OCI-LY1 (cell line): Measurements from ENCODE around the gene APOH.

Experiments
- H2AFZ ChIP-seq: fragments of 200-600 bp; sonication (generic), shearing (Covaris generic); 2 replicates; pipeline ENCODE4 v1.6.0; 2014; ENCODE audit warnings: antibody characterized with exemption, mild to moderate bottlenecking, low read length
- H3F3A ChIP-seq: fragments of 200-600 bp; sonication (generic), shearing (Covaris generic); 2 replicates; pipeline ENCODE4 v1.6.0; 2014; ENCODE audit warnings: mild to moderate bottlenecking, antibody characterized with exemption, low read length, moderate library complexity; ENCODE audit not compliant: insufficient read depth
- H3K27ac ChIP-seq: fragments of 200-600 bp; sonication (generic); 2 replicates; pipeline ENCODE4 v1.5.1; 2014; ENCODE audit warnings: low read length, mixed run types, mild to moderate bottlenecking, low read depth; ENCODE audit not compliant: poor library complexity, severe bottlenecking
- H3K27me3 ChIP-seq: fragments of 200-600 bp; sonication (generic); 2 replicates; pipeline ENCODE4 v1.6.0; 2014; ENCODE audit warnings: antibody characterized with exemption, mild to moderate bottlenecking, low read length, moderate library complexity; ENCODE audit not compliant: insufficient read depth
- H3K36me3 ChIP-seq: fragments of 200-600 bp; sonication (generic); 2 replicates; pipeline ENCODE4 v1.6.1; 2014; ENCODE audit warnings: mild to moderate bottlenecking, antibody characterized with exemption, low read length, moderate library complexity, mixed read lengths; ENCODE audit not compliant: insufficient read depth
- H3K4me1 ChIP-seq: fragments of 200-600 bp; sonication (generic); 2 replicates; pipeline ENCODE4 v1.5.1; 2014; ENCODE audit warnings: mild to moderate bottlenecking, low read length, moderate library complexity; ENCODE audit not compliant: insufficient read depth, severe bottlenecking
- H3K4me2 ChIP-seq: fragments of 200-600 bp; sonication (generic), shearing (Covaris generic); 2 replicates; pipeline ENCODE4 v1.6.1; 2014; ENCODE audit warnings: low read length
- H3K4me3 ChIP-seq: fragments of 200-600 bp; sonication (generic); 2 replicates; pipeline ENCODE4 v1.5.1; 2014; ENCODE audit warnings: low read length, low read depth, mild to moderate bottlenecking, mixed read lengths; ENCODE audit not compliant: poor library complexity, severe bottlenecking
- H3K79me2 ChIP-seq: fragments of 200-600 bp; shearing (Covaris generic); 2 replicates; pipeline ENCODE4 v1.6.1; 2016; ENCODE audit warnings: mixed run types, low read length, mixed read lengths; ENCODE audit not compliant: insufficient read depth
- H3K9ac ChIP-seq: fragments of 200-600 bp; sonication (generic), shearing (Covaris generic); 2 replicates; pipeline ENCODE4 v1.6.1; 2014; ENCODE audit warnings: mild to moderate bottlenecking, low read length, mixed read lengths
- H3K9me2 ChIP-seq: fragments of 200-600 bp; sonication (generic), shearing (Covaris generic); 2 replicates; pipeline ENCODE4 v1.6.1; 2014; ENCODE audit warnings: low read depth, mild to moderate bottlenecking, low read length, mixed read lengths
- H3K9me3 ChIP-seq: fragments of 200-600 bp; shearing (Covaris generic); 2 replicates; pipeline ENCODE4 v1.6.1; 2014; ENCODE audit warnings: low read length, mixed read lengths
- H4K20me1 ChIP-seq: fragments of 200-600 bp; sonication (generic), shearing (Covaris generic); 2 replicates; pipeline ENCODE4 v1.6.0; 2016; ENCODE audit warnings: mild to moderate bottlenecking, low read length; ENCODE audit not compliant: insufficient read depth
- EZH2 ChIP-seq: fragments of 200-600 bp; sonication (generic), shearing (Covaris generic); IDR thresholded peaks from 2 replicates; pipeline ENCODE4 v1.8.0; 2017; ENCODE audit warnings: borderline replicate concordance, mixed run types, mild to moderate bottlenecking, antibody characterized with exemption, low read length, moderate library complexity, mixed read lengths
- TF ChIP-seq, protein P1 (sequence below): fragments of 200-600 bp; sonication (generic), shearing (Covaris generic); IDR thresholded peaks from 2 replicates; pipeline ENCODE4 v1.5.1; 2017; ENCODE audit warnings: mild to moderate bottlenecking, antibody characterized with exemption, low read length, moderate library complexity, mixed read lengths

Gene APOH

DNA sequence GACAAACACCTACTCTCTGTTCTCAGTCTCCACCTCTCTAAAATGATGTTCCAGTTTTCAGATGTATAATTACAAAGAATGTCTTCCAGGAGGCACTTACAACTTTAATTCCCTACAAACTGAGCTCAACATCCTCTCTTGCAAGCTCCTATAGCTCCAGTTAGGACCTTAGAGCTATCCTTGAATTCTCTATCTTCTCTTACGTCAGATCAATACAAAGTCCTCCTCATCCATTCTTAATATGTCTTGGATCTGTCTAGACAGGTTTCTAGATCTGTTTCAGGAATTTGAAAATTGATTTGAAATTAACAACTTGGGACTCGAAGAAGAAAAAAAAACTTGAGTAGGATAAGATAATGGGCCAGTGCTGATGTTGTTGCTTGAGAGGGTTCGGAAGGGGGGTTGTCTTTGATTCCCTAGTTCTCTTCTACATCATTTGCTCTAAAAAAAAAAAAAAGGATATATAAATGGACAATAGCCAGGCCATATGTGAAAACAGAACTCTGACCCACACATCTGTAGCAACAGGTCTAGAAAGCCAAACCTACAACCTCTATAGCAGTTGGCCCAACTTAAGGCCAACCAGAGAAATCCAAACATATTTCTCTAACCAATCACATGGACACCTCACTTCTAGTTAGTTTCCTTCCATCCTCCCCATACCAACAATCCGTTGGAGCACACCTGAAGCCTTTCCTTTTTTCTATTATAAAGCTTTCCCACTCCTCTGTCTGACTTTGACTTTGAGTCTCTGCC lies 746 bp upstream of the APOH start:
- no peak overlapping the region for H3K27ac ChIP-seq
- H3K36me3 ChIP-seq, result no peaks in the 10 kb centered on the region
- no peak overlapping the region for H3K4me3 ChIP-seq
- H3K79me2 ChIP-seq, result no peaks in the 10 kb centered on the region
- no peaks in the 10 kb centered on the region for H4K20me1 ChIP-seq
- no peaks in the 10 kb centered on the region for H3F3A ChIP-seq
- no peak overlapping the region for H2AFZ ChIP-seq
- H3K4me1 ChIP-seq, result no peaks in the 10 kb centered on the region
- no peak overlapping the region for H3K4me2 ChIP-seq
- H3K9me3 ChIP-seq, result no peaks in the 10 kb centered on the region
- no peaks in the 10 kb centered on the region for H3K9me2 ChIP-seq
- TF ChIP-seq, protein P1, sequence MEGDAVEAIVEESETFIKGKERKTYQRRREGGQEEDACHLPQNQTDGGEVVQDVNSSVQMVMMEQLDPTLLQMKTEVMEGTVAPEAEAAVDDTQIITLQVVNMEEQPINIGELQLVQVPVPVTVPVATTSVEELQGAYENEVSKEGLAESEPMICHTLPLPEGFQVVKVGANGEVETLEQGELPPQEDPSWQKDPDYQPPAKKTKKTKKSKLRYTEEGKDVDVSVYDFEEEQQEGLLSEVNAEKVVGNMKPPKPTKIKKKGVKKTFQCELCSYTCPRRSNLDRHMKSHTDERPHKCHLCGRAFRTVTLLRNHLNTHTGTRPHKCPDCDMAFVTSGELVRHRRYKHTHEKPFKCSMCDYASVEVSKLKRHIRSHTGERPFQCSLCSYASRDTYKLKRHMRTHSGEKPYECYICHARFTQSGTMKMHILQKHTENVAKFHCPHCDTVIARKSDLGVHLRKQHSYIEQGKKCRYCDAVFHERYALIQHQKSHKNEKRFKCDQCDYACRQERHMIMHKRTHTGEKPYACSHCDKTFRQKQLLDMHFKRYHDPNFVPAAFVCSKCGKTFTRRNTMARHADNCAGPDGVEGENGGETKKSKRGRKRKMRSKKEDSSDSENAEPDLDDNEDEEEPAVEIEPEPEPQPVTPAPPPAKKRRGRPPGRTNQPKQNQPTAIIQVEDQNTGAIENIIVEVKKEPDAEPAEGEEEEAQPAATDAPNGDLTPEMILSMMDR, result no peak
- no peak for TF ChIP-seq EZH2
- no peaks in the 10 kb centered on the region for H3K27me3 ChIP-seq
- H3K9ac ChIP-seq, result no peak overlapping the region

DNA sequence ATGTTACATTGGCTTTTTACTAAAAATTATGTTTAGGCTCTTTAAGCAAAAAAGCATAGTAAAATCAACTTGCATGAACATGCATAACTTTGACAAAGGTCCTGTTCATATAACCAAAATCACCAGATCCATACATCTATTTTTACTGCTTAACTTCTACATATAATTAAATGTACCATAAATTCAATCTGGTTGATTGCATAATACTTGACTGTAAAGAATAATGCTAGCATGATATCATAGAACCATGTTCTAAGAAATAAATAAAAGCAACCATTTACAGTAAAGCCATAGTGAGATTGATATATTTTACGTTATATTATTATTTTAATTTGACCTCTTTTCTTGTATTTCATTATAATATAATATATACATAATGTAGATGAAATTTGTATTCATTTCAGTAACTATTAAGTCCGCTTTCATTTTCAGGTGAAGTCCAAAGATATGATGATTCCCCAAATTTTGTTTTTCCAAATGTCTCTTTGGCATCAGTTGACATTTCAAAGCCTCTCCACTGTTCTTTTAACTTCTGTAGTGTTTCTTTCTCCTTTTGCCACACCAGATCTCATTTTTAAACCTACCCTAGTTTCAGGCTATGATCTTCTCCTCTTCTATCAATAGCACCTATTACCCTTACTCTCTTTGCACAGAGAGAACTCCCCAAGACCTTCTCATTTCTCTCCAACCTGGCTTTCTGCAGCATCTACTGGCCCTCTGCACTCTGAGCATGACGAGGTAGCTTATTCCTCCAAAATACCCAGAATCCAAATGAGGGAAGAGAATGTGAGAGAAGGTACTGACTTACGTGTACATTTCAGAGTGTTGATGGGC lies 1.8 kb downstream of the APOH start:
- Histone ChIP-seq H3F3A (no peaks in the 10 kb centered on the region), H2AFZ (no peak overlapping the region), H3K79me2 (no peaks in the 10 kb centered on the region), H3K27me3 (no peaks in the 10 kb centered on the region), H4K20me1 (no peaks in the 10 kb centered on the region), H3K9ac (no peak overlapping the region), H3K4me2 (no peak overlapping the region), H3K9me3 (no peaks in the 10 kb centered on the region), H3K4me3 (no peak overlapping the region), H3K27ac (no peak overlapping the region), H3K4me1 (no peaks in the 10 kb centered on the region), H3K36me3 (no peaks in the 10 kb centered on the region), H3K9me2 (no peaks in the 10 kb centered on the region)
- TF ChIP-seq, protein P1, result no peak
- no peak for TF ChIP-seq EZH2

DNA sequence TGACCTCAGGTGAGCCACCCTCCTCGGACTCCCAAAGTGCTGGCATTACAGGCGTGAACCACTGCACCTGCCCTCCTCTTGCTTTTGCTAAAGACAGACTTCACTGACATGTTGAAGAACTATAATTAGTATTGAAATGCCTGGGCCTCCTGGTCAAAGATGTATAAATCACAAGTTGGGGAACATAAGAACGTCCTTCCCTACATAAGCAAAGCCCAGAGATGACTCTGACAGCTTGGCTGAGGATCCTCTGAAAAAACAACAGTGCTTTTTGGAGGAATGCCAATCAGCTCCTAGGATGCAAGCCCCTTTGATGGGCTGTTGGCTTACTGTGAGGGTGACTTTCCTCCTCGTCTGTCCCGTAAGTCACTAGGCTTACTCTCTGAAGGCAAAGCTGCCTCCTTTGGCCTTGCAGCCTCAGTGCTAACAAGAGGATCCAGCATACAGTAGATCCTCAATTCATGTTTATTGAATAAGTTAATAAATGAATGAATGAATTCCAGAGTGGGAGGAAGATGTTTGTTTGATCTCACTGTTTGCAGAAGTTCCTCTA lies 6.3 kb downstream of the APOH start:
- H2AFZ ChIP-seq, result no peak overlapping the region
- no peak overlapping the region for H3K27ac ChIP-seq
- H3F3A ChIP-seq, result no peaks in the 10 kb centered on the region
- no peaks in the 10 kb centered on the region for H3K79me2 ChIP-seq
- H3K9me3 ChIP-seq, result no peaks in the 10 kb centered on the region
- TF ChIP-seq EZH2, result no peak
- TF ChIP-seq, protein P1, result no peak
- H3K27me3 ChIP-seq, result no peaks in the 10 kb centered on the region
- H3K4me2 ChIP-seq, result no peak overlapping the region
- no peaks in the 10 kb centered on the region for H3K36me3 ChIP-seq
- no peaks in the 10 kb centered on the region for H3K9me2 ChIP-seq
- H4K20me1 ChIP-seq, result no peaks in the 10 kb centered on the region
- H3K9ac ChIP-seq, result no peak overlapping the region
- H3K4me1 ChIP-seq, result no peaks in the 10 kb centered on the region
- H3K4me3 ChIP-seq, result no peak overlapping the region
